Ishikawa (cell line): Measurements from ENCODE around the gene SORBS2.
A peak's percentile ranks its signal among the peaks of the same experiment; 100 is the strongest.

ENCODE experiments used
- CEBPB ChIP-seq: IDR thresholded peaks from 2 replicates; pipeline ENCODE4 v1.6.1; 2012
- CREB1 ChIP-seq: IDR thresholded peaks from 2 replicates; pipeline ENCODE4 v1.6.1; 2012; ENCODE audit warnings: low read depth
- EGR1 ChIP-seq: IDR thresholded peaks from 2 replicates; pipeline ENCODE4 v1.6.1; 2012
- EP300 ChIP-seq: IDR thresholded peaks from 2 replicates; pipeline ENCODE4 v1.6.1; 2012; ENCODE audit warnings: borderline replicate concordance
- FOXM1 ChIP-seq: IDR thresholded peaks from 2 replicates; pipeline ENCODE4 v1.6.1; 2012; ENCODE audit warnings: low read depth, borderline replicate concordance
- MAX ChIP-seq: IDR thresholded peaks from 2 replicates; pipeline ENCODE4 v1.6.1; 2012
- NFIC ChIP-seq: IDR thresholded peaks from 2 replicates; pipeline ENCODE4 v1.6.1; 2012
- RAD21 ChIP-seq: IDR thresholded peaks from 2 replicates; pipeline ENCODE4 v1.6.1; 2012; ENCODE audit warnings: low read depth
- REST ChIP-seq: IDR thresholded peaks from 2 replicates; pipeline ENCODE4 v1.6.1; 2012; ENCODE audit warnings: low read depth, mild to moderate bottlenecking
- TAF1 ChIP-seq: IDR thresholded peaks from 2 replicates; pipeline ENCODE4 v1.6.1; 2012; ENCODE audit warnings: low read depth, mild to moderate bottlenecking
- TCF12 ChIP-seq: IDR thresholded peaks from 2 replicates; pipeline ENCODE4 v1.6.1; 2012; ENCODE audit warnings: low read depth
- TEAD4 ChIP-seq: IDR thresholded peaks from 2 replicates; pipeline ENCODE4 v1.6.1; 2012
- USF1 ChIP-seq: IDR thresholded peaks from 2 replicates; pipeline ENCODE4 v1.6.1; 2012
- YY1 ChIP-seq: IDR thresholded peaks from 2 replicates; pipeline ENCODE4 v1.6.1; 2012; ENCODE audit warnings: low read depth
- ZBTB7A ChIP-seq: IDR thresholded peaks from 2 replicates; pipeline ENCODE4 v1.6.1; 2012; ENCODE audit warnings: low read depth

SORBS2 gene

GRCh38 chr4:185793116-185793485, 18.9 kb downstream of the SORBS2 start:
- TF ChIP-seq TEAD4, result no peak
- no peak for TF ChIP-seq CEBPB
- no peak for TF ChIP-seq RAD21
- no peak for TF ChIP-seq REST
- TF ChIP-seq CREB1, result no peak
- no peak for TF ChIP-seq USF1
- TF ChIP-seq ZBTB7A, result no peak
- TF ChIP-seq TCF12, result no peak; the same call in 1 of the 2 replicates
- no peak for TF ChIP-seq NFIC
- no peak for TF ChIP-seq MAX
- TF ChIP-seq TAF1, result no peak
- no peak for TF ChIP-seq EGR1
- no peak for TF ChIP-seq YY1
- no peak for TF ChIP-seq EP300
- TF ChIP-seq FOXM1, result no peak

- TF ChIP-seq TEAD4, result peak; percentile 95
- TF ChIP-seq USF1, result no peak
- no peak for TF ChIP-seq YY1
- peak; percentile 76 for TF ChIP-seq TCF12
- no peak for TF ChIP-seq CEBPB
- peak; percentile 93 for TF ChIP-seq NFIC
- TF ChIP-seq ZBTB7A, result no peak
- peak; percentile 58; the same call in 1 of the 2 replicates for TF ChIP-seq EP300
- TF ChIP-seq CREB1, result no peak
- no peak for TF ChIP-seq EGR1
- TF ChIP-seq REST, result no peak
- TF ChIP-seq TAF1, result no peak
- TF ChIP-seq MAX, result peak; percentile 44
- TF ChIP-seq FOXM1, result peak; percentile 40; the same call in 1 of the 2 replicates
- no peak; the same call in 1 of the 2 replicates for TF ChIP-seq RAD21
Observed at GRCh38 chr4:185792384-185793115, 19.4 kb downstream of the SORBS2 start.

- TF ChIP-seq RAD21, result no peak
- no peak for TF ChIP-seq FOXM1
- no peak for TF ChIP-seq TEAD4
Observed at GRCh38 chr4:185787926-185788679, 23.9 kb downstream of the SORBS2 start.

- no peak for TF ChIP-seq MAX
- no peak for TF ChIP-seq RAD21
- no peak for TF ChIP-seq TCF12
- no peak for TF ChIP-seq NFIC
- no peak for TF ChIP-seq EGR1
- no peak for TF ChIP-seq ZBTB7A
- no peak for TF ChIP-seq FOXM1
- TF ChIP-seq YY1, result no peak
- TF ChIP-seq USF1, result no peak
- TF ChIP-seq CREB1, result no peak
- no peak for TF ChIP-seq REST
- TF ChIP-seq TEAD4, result no peak
Observed at GRCh38 chr4:185786422-185786821, 25.6 kb downstream of the SORBS2 start.
